B cell (primary cell): ENCODE measurements around the gene DERA. TPM values are rescaled to one million over a fixed set of nuclear protein-coding genes. Genes with fewer than 3 reads are reported as not detected.

Source experiments
- ATAC-seq: fragments of 200-7000 bp; cut with Tn5 transposase; one replicate; pipeline ENCODE4 v1.10.0; 2021; ENCODE audit warnings: low read depth, mild to moderate bottlenecking, moderate number of reproducible peaks, moderate library complexity
- CTCF ChIA-PET: fragments of 350-600 bp; sonication (Branson Sonifier 250); formaldehyde crosslinking; loops from one replicate; lab custom pipeline; 2021; ENCODE audit warnings: antibody characterized with exemption, inconsistent platforms; lab: Charles Lee
- POLR2A ChIA-PET: fragments of 350-600 bp; sonication (Branson Sonifier 250); formaldehyde crosslinking; loops from one replicate; lab custom pipeline; 2021; ENCODE audit warnings: antibody characterized with exemption; lab: Charles Lee
- DNase-seq: peaks from one replicate; pipeline ENCODE4 v3.0.0; 2013
- H2AFZ ChIP-seq: 2 replicates; pipeline ENCODE4 v1.6.1; 2012; ENCODE audit warnings: mild to moderate bottlenecking, low read depth, low read length; ENCODE audit not compliant: insufficient read depth, poor library complexity, severe bottlenecking
- H3K27ac ChIP-seq, 2 donors: 1 replicate in 1 of 2; 2 replicates in 1 of 2; pipeline ENCODE4 v1.5.1; 2012 to 2013; ENCODE audit warnings: low read length in 2 of 2, mild to moderate bottlenecking in 2 of 2, moderate library complexity in 1 of 2
- H3K27me3 ChIP-seq, 4 experiments: fragments of 200-600 bp in 1 of 4; sonication (generic) in 1 of 4; replicated peaks in 1 of 4; 1 replicate in 2 of 4; 2 replicates in 2 of 4; pipeline versions ENCODE4 v1.6.1 to v1.7.0; 2013 to 2016; ENCODE audit warnings: low read length in 3 of 4, mild to moderate bottlenecking in 2 of 4, mixed read lengths in 1 of 4, moderate library complexity in 1 of 4; ENCODE audit not compliant: insufficient read depth in 4 of 4, control insufficient read depth in 3 of 4; ENCODE audit errors: control extremely low read depth in 1 of 4
- H3K36me3 ChIP-seq, 2 experiments: replicated peaks in 1 of 2; 1 replicate in 1 of 2; 2 replicates in 1 of 2; pipeline versions ENCODE4 v1.6.1 to v1.7.1; 2013; ENCODE audit warnings: low read length in 1 of 2; ENCODE audit not compliant: insufficient read depth in 2 of 2, control insufficient read depth in 1 of 2; ENCODE audit errors: control extremely low read depth in 1 of 2, extremely low read depth in 1 of 2
- H3K4me1 ChIP-seq, 2 donors: fragments of 200-600 bp in 1 of 2; sonication (generic) in 1 of 2; 1 replicate in 1 of 2; 2 replicates in 1 of 2; pipeline versions ENCODE4 v1.5.1 to v1.6.1; 2013 to 2017; ENCODE audit warnings: low read length in 2 of 2; ENCODE audit not compliant: control insufficient read depth in 2 of 2, insufficient read depth in 2 of 2
- H3K4me2 ChIP-seq: replicated peaks from 2 replicates; pipeline ENCODE3; 2012; ENCODE audit warnings: mild to moderate bottlenecking, low read depth, low read length; ENCODE audit not compliant: poor library complexity, severe bottlenecking
- H3K4me3 ChIP-seq, 5 experiments: fragments of 200-600 bp in 1 of 5; sonication (generic) in 1 of 5; 1 replicate in 3 of 5; 2 replicates in 2 of 5; pipeline versions ENCODE4 v1.5.1 to v1.7.0; 2011 to 2016; ENCODE audit warnings: low read length in 4 of 5, mild to moderate bottlenecking in 4 of 5, low read depth in 2 of 5, control low read depth in 1 of 5, moderate library complexity in 1 of 5; ENCODE audit not compliant: insufficient read depth in 1 of 5; ENCODE audit errors: control extremely low read depth in 1 of 5, extremely low read depth in 1 of 5
- H3K79me2 ChIP-seq: fragments of 200-600 bp; sonication (generic); one replicate; pipeline ENCODE4 v1.6.0; 2016; ENCODE audit warnings: low read length; ENCODE audit not compliant: control insufficient read depth, insufficient read depth
- H3K9ac ChIP-seq: fragments of 200-600 bp; sonication (generic); 2 replicates; pipeline ENCODE4 v1.6.1; 2017; ENCODE audit warnings: mild to moderate bottlenecking, low read length, moderate library complexity
- H3K9me3 ChIP-seq, 3 donors: one replicate each; pipeline versions ENCODE4 v1.6.1 to v1.7.1; 2013; ENCODE audit warnings: low read length in 2 of 3; ENCODE audit not compliant: control insufficient read depth in 2 of 3, insufficient read depth in 1 of 3; ENCODE audit errors: control extremely low read depth in 1 of 3
- H4K20me1 ChIP-seq: 2 replicates; pipeline ENCODE4 v1.6.0; 2012; ENCODE audit warnings: mild to moderate bottlenecking, low read length; ENCODE audit not compliant: insufficient read depth, control insufficient read depth, poor library complexity, severe bottlenecking
- H3K27ac Mint-ChIP-seq: one replicate; pipeline ENCODE4 v1.8.0; 2021; ENCODE audit warnings: mixed read lengths
- H3K27me3 Mint-ChIP-seq: one replicate; pipeline ENCODE4 v1.8.0; 2021; ENCODE audit warnings: mixed read lengths
- H3K4me1 Mint-ChIP-seq: one replicate; pipeline ENCODE4 v1.8.0; 2021; ENCODE audit warnings: mixed read lengths
- H3K4me3 Mint-ChIP-seq: one replicate; pipeline ENCODE4 v1.8.0; 2021; ENCODE audit warnings: mixed read lengths
- H3K9me3 Mint-ChIP-seq: one replicate; pipeline ENCODE4 v1.8.0; 2022; ENCODE audit warnings: mixed read lengths; ENCODE audit not compliant: insufficient read depth
- EZH2 ChIP-seq: IDR thresholded peaks from 2 replicates; pipeline ENCODE4 v1.6.1; 2012; ENCODE audit warnings: borderline replicate concordance, low read depth, mild to moderate bottlenecking, moderate library complexity, low read length; ENCODE audit not compliant: insufficient read depth, poor library complexity, severe bottlenecking
- WGBS: methylation state at CpG from one replicate; pipeline ENCODE4 v1.1.5; 2013; ENCODE audit warnings: missing lambda C conversion rate; ENCODE audit not compliant: insufficient coverage; 5-methylcytosine and 5-hydroxymethylcytosine counted together
- intact Hi-C: fragments of 100-400 bp; cut with micrococcal nuclease; formaldehyde crosslinking; loops from one replicate; pipeline ENCODE4 v1.10.0; 2022
- polyA plus RNA-seq: library from polyadenylated mRNA; depleted of rRNA; stranded (reverse); fragments of >200 nt; gene quantifications from 2 replicates; pipeline ENCODE4 v1.2.3, GENCODE V29; 2012
- total RNA-seq, 2 donors: library from RNA; stranded (reverse); fragments of 120-200 nt in 1 of 2; gene quantifications; 1 replicate in 1 of 2; 2 replicates in 1 of 2; pipeline versions ENCODE4 v1.2.3 to v1.2.4, GENCODE V29; 2013 to 2022
- TF ChIP-seq, protein P1 (sequence below): fragments of 200-600 bp; IDR thresholded peaks from one replicate; pipeline ENCODE4 v1.8.0; 2022; ENCODE audit warnings: antibody characterized with exemption, mild to moderate bottlenecking

Gene DERA
- total and polyA plus RNA-seq, 2 donors (not counting 1 experiment from before 2014, with no cell fraction given), result 9.4 to 20.5 TPM

DNA sequence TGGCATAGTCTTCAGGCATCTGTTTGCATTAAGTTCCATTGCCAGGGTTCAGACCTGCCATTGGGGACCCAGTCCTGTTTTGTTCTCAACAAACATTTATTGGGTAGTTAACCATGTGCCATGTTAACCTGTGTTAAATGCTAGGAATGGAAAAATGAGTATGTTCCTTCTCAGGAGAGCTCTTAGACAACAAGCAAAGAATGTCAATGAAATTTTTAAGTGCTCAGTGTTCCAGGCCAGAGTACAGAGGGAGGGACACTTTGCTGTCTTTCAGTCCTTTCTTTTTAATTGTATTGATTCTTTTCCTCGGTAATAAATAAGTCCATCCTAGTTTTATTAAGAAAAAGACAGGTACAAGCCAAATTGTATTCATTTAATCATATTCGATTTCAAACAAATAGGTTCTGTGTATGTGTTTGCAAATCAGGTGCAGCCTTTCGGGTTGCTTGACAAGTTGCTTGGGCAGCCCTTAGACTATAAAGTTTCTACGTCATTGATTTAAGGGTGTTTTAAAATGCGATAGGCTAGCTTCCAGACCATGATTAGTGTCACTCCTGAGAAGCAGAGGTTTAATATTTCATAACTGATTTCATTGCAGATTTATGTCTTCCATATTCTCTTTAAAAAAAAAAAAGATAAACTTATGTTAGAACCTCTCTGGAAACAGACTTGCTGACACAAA is 123.1 kb downstream of the DERA start:
- POLR2A ChIA-PET, result no interaction called here

DNA sequence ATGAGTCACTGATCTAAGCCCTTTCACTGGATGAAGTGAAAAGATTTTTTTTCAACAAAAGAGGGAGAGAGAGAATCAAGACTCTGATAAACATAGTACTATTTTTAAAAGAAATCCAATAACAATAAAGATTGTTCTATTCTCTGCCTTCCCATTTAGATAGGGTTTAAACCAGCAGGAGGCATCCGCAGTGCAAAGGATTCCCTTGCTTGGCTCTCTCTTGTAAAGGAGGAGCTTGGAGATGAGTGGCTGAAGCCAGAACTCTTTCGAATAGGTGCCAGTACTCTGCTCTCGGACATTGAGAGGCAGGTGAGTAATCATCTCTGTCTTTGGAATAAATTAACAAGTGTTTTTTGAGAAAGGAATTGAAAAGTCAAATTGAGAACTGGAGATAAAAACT is 124.9 kb downstream of the DERA start:
- H3K27ac Mint-ChIP-seq, result no peak overlapping the region
- intact Hi-C loops, result no loop called here
- H3K36me3 ChIP-seq, result peaks cover 7 to 12% of the 10 kb centered on the region in 2 experiments

More for the DNA sequence above, 123.1 kb downstream of the DERA start:
- Histone ChIP-seq H4K20me1 (no peaks in the 10 kb centered on the region), H3K4me2 (no peak overlapping the region), H3K9me3 (no peaks in the 10 kb centered on the region), H2AFZ (no peak overlapping the region), H3K4me3 (no peak overlapping the region), H3K27ac (no peak overlapping the region), H3K4me1 (no peaks in the 10 kb centered on the region), H3K27me3 (no peaks in the 10 kb centered on the region), H3K36me3 (peaks cover 7 to 12% of the 10 kb centered on the region in 2 experiments), H3K79me2 (no peaks in the 10 kb centered on the region), H3K9ac (no peak overlapping the region)
- Mint-ChIP-seq H3K4me1 (no peaks in the 10 kb centered on the region), H3K4me3 (no peak overlapping the region), H3K27ac (no peak overlapping the region), H3K9me3 (no peaks in the 10 kb centered on the region), H3K27me3 (no peaks in the 10 kb centered on the region)
- DNase-seq (no peak), ATAC-seq (no peak)
- TF ChIP-seq EZH2, result no peak
- TF ChIP-seq, protein P1, sequence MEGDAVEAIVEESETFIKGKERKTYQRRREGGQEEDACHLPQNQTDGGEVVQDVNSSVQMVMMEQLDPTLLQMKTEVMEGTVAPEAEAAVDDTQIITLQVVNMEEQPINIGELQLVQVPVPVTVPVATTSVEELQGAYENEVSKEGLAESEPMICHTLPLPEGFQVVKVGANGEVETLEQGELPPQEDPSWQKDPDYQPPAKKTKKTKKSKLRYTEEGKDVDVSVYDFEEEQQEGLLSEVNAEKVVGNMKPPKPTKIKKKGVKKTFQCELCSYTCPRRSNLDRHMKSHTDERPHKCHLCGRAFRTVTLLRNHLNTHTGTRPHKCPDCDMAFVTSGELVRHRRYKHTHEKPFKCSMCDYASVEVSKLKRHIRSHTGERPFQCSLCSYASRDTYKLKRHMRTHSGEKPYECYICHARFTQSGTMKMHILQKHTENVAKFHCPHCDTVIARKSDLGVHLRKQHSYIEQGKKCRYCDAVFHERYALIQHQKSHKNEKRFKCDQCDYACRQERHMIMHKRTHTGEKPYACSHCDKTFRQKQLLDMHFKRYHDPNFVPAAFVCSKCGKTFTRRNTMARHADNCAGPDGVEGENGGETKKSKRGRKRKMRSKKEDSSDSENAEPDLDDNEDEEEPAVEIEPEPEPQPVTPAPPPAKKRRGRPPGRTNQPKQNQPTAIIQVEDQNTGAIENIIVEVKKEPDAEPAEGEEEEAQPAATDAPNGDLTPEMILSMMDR, result no peak
- CTCF ChIA-PET, result interaction anchor here (1.1 kb wide), 1 partner anchor 30 kb away, joined by 3 read pairs; no protein-coding TSS in a partner anchor
- no CpG with 5 or more reads among the region's 5 CpGs for WGBS
- intact Hi-C loops, result no loop called here

More for the DNA sequence above, 124.9 kb downstream of the DERA start:
- WGBS, result 100% methylated on average over 1 of the region's 3 CpGs
- Histone ChIP-seq H3K4me3 (no peak overlapping the region), H3K27me3 (no peaks in the 10 kb centered on the region), H4K20me1 (no peaks in the 10 kb centered on the region), H3K9me3 (no peaks in the 10 kb centered on the region), H3K9ac (no peak overlapping the region), H2AFZ (no peak overlapping the region), H3K27ac (no peak overlapping the region), H3K79me2 (no peaks in the 10 kb centered on the region), H3K4me1 (no peaks in the 10 kb centered on the region), H3K4me2 (no peak overlapping the region)
- H3K4me3 Mint-ChIP-seq, result no peak overlapping the region
- ChIA-PET POLR2A (no interaction called here), CTCF (no interaction called here)
- no peaks in the 10 kb centered on the region for H3K27me3 Mint-ChIP-seq
- TF ChIP-seq, protein P1, result no peak
- no peak for TF ChIP-seq EZH2
- H3K9me3 Mint-ChIP-seq, result no peaks in the 10 kb centered on the region
- H3K4me1 Mint-ChIP-seq, result no peaks in the 10 kb centered on the region
- ATAC-seq (no peak), DNase-seq (no peak)
